Endothelial cell (in vitro differentiated cells): ENCODE results near the gene TSN. TPM values are rescaled to one million over a fixed set of nuclear protein-coding genes. Genes with fewer than 3 reads are reported as not detected.
"Not testable (repeated sequence)": the region's sequence is repeated elsewhere in the genome, so short reads cannot be mapped to it uniquely, and the experiment has no call there.

Experiments
- DNase-seq: peaks from one replicate; pipeline ENCODE4 v3.0.0; 2021; ENCODE audit warnings: low spot score
- H3K27ac Mint-ChIP-seq: one replicate; pipeline ENCODE4 v1.8.0; 2021; ENCODE audit warnings: mixed read lengths, inconsistent platforms; ENCODE audit not compliant: unreplicated experiment
- H3K27me3 Mint-ChIP-seq: one replicate; pipeline ENCODE4 v1.8.0; 2021; ENCODE audit warnings: mild to moderate bottlenecking, moderate library complexity, mixed read lengths, inconsistent platforms; ENCODE audit not compliant: unreplicated experiment
- H3K36me3 Mint-ChIP-seq: one replicate; pipeline ENCODE4 v1.8.0; 2021; ENCODE audit warnings: mild to moderate bottlenecking, low read depth, mixed read lengths, inconsistent platforms; ENCODE audit not compliant: unreplicated experiment
- H3K4me1 Mint-ChIP-seq: one replicate; pipeline ENCODE4 v1.8.0; 2021; ENCODE audit warnings: mild to moderate bottlenecking, mixed read lengths, inconsistent platforms; ENCODE audit not compliant: unreplicated experiment
- H3K4me3 Mint-ChIP-seq: one replicate; pipeline ENCODE4 v1.8.0; 2021; ENCODE audit warnings: mild to moderate bottlenecking, mixed read lengths, inconsistent platforms; ENCODE audit not compliant: unreplicated experiment
- H3K9me3 Mint-ChIP-seq: one replicate; pipeline ENCODE4 v1.8.0; 2021; ENCODE audit warnings: mixed read lengths, inconsistent platforms; ENCODE audit not compliant: unreplicated experiment
- CTCF ChIP-seq: fragments of 200-600 bp; sonication (generic); IDR thresholded peaks from one replicate; pipeline ENCODE4 v1.5.0; 2021; ENCODE audit warnings: antibody characterized with exemption; ENCODE audit not compliant: unreplicated experiment
- total RNA-seq: library from RNA; stranded (reverse); fragmentation: NEBNext Ultra II Directional; extraction: Animal tissue kit (Norgen Biotek cat#: 25700); gene quantifications from one replicate; pipeline ENCODE4 v1.2.1, GENCODE V29; 2021; ENCODE audit not compliant: unreplicated experiment

Gene TSN
- total RNA-seq, 1 donor from 2014 or later, result 264 TPM

GRCh38 chr2:121804340-121804739, 48.9 kb downstream of the TSN start:
- DNase-seq, result peak; percentile 42
- Mint-ChIP-seq H3K27me3 (peaks cover 4% of the 10 kb centered on the region), H3K27ac (peak overlapping the region; percentile 70), H3K4me1 (peaks cover 37% of the 10 kb centered on the region), H3K4me3 (no peak overlapping the region), H3K9me3 (peaks cover 7% of the 10 kb centered on the region), H3K36me3 (no peaks in the 10 kb centered on the region)
- no peak for TF ChIP-seq CTCF

- TF ChIP-seq CTCF, result no peak
- H3K4me3 Mint-ChIP-seq, result no peak overlapping the region
- peaks cover 7% of the 10 kb centered on the region for H3K9me3 Mint-ChIP-seq
- no peak for DNase-seq
- H3K27ac Mint-ChIP-seq, result peak overlapping the region; percentile 87
- peaks cover 39% of the 10 kb centered on the region for H3K4me1 Mint-ChIP-seq
- H3K27me3 Mint-ChIP-seq, result peaks cover 4% of the 10 kb centered on the region
- no peaks in the 10 kb centered on the region for H3K36me3 Mint-ChIP-seq
Measured at GRCh38 chr2:121804997-121805765, 49.7 kb downstream of the TSN start.

- peaks cover 7% of the 10 kb centered on the region for H3K9me3 Mint-ChIP-seq
- DNase-seq, result no peak
- no peak for TF ChIP-seq CTCF
- H3K36me3 Mint-ChIP-seq, result no peaks in the 10 kb centered on the region
- H3K4me3 Mint-ChIP-seq, result no peak overlapping the region
- peaks cover 3% of the 10 kb centered on the region for H3K27me3 Mint-ChIP-seq
- peaks cover 45% of the 10 kb centered on the region for H3K4me1 Mint-ChIP-seq
- no peak overlapping the region for H3K27ac Mint-ChIP-seq
Measured at GRCh38 chr2:121805766-121806143, 50.3 kb downstream of the TSN start.

- H3K9me3 Mint-ChIP-seq, DNase-seq, H3K4me3 Mint-ChIP-seq, H3K27me3 Mint-ChIP-seq, H3K27ac Mint-ChIP-seq, H3K36me3 Mint-ChIP-seq: not testable (repeated sequence)
- H3K4me1 Mint-ChIP-seq, result peaks cover 53% of the 10 kb centered on the region
Measured at GRCh38 chr2:121807771-121808170, 52.3 kb downstream of the TSN start.

GRCh38 chr2:121809607-121810006, 54.2 kb downstream of the TSN start:
- peaks cover 6% of the 10 kb centered on the region for H3K36me3 Mint-ChIP-seq
- peaks cover 3% of the 10 kb centered on the region for H3K27me3 Mint-ChIP-seq
- peaks cover 5% of the 10 kb centered on the region for H3K9me3 Mint-ChIP-seq
- no peak overlapping the region for H3K4me3 Mint-ChIP-seq
- H3K27ac Mint-ChIP-seq, result no peak overlapping the region
- no peak for TF ChIP-seq CTCF
- H3K4me1 Mint-ChIP-seq, result peaks cover 43% of the 10 kb centered on the region
- no peak for DNase-seq
